HUES48 (cell line): Measurements from ENCODE around the gene LIN28B.
"Not testable (repeated sequence)": the region's sequence is repeated elsewhere in the genome, so short reads cannot be mapped to it uniquely, and the experiment has no call there.

ENCODE experiments used
- H3K27ac ChIP-seq: one replicate; pipeline ENCODE4 v1.7.0; 2013; ENCODE audit warnings: low read depth, low read length, inconsistent platforms
- H3K27me3 ChIP-seq: 2 replicates; pipeline ENCODE4 v1.6.1; 2013; ENCODE audit warnings: mild to moderate bottlenecking, low read length; ENCODE audit not compliant: control insufficient read depth, insufficient read depth
- H3K36me3 ChIP-seq: 2 replicates; pipeline ENCODE4 v1.6.1; 2013; ENCODE audit warnings: low read length; ENCODE audit not compliant: control insufficient read depth, insufficient read depth
- H3K4me1 ChIP-seq: 2 replicates; pipeline ENCODE4 v1.6.1; 2013; ENCODE audit warnings: mild to moderate bottlenecking, low read length; ENCODE audit not compliant: control insufficient read depth, insufficient read depth
- H3K4me3 ChIP-seq: 2 replicates; pipeline ENCODE4 v1.5.1; 2013; ENCODE audit warnings: mild to moderate bottlenecking, low read depth, low read length
- H3K9ac ChIP-seq: 2 replicates; pipeline ENCODE4 v1.6.1; 2013; ENCODE audit warnings: mild to moderate bottlenecking, low read depth, low read length, moderate library complexity
- H3K9me3 ChIP-seq: 2 replicates; pipeline ENCODE4 v1.6.1; 2013; ENCODE audit warnings: low read length; ENCODE audit not compliant: control insufficient read depth, insufficient read depth

LIN28B gene

DNA sequence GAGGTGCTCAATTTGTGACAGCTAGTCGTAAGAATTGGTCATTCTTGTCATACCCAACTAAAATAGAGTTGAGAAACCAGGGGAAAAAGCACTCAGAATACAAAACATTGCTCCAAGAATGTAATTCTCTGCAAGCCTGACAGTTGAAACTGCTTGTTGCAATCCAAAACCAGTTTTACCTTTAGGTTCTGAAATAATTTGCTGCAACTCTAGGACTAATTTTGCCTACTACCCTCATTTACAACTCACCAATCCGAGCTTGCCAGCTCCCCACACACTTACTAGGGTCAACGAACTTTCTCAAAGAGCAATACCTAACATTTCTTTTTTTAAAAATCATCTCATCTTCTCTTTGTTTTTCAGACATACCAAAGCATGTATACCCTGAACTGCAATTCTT, 29.7 kb downstream of the LIN28B start:
- Histone ChIP-seq H3K36me3 (peaks cover 23% of the 10 kb centered on the region), H3K4me1 (no peaks in the 10 kb centered on the region), H3K9ac (no peak overlapping the region), H3K4me3 (no peak overlapping the region), H3K27ac (no peak overlapping the region), H3K9me3 (no peaks in the 10 kb centered on the region), H3K27me3 (no peaks in the 10 kb centered on the region)

DNA sequence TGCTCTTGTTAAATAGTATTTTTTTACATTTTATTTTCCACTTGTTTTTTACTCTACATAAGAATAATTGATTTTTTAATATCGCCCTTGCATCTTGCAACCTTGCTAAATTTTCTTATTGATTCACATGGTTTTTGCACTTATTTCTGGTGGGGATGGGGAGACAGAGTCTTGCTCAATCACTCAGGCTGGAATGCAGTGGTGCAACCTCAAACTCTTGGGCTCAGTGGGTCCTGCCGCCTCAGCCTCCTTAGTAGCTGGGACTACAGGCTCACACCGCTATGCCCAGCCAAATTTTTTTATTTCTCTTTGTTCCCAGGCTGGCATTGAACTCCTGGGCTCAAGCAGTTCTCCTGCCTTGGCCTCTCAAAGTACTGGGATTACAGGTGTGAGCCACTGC, 30.3 kb downstream of the LIN28B start:
- H3K9me3 ChIP-seq, result no peaks in the 10 kb centered on the region; the same call in 1 of the 2 replicates
- peaks cover 26% of the 10 kb centered on the region for H3K36me3 ChIP-seq
- H3K4me1 ChIP-seq, result no peaks in the 10 kb centered on the region
- no peak overlapping the region for H3K4me3 ChIP-seq
- H3K27me3 ChIP-seq, result no peaks in the 10 kb centered on the region
- H3K9ac ChIP-seq, result no peak overlapping the region
- H3K27ac ChIP-seq, result no peak overlapping the region

DNA sequence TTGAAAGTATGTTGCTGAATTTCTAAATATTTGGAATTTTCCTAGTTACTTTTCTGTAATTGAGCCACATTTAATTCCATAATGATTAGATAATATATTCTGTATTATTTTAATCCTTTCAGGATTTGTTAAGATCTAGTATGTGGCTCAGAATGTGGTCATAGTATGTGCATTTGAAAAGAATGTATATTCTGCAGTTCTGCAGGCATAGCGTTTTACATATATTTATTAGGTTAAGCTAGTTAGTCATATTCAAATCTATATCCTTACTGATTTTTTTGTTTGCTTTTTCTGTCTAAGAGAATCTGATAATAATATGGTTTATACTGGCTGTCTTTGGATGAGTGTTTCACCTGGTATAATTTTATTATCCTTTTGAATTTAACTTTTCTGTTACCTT, 33.2 kb downstream of the LIN28B start:
- Histone ChIP-seq H3K4me3 (no peak overlapping the region), H3K36me3 (peaks cover 25% of the 10 kb centered on the region), H3K27ac (no peak overlapping the region), H3K9ac (no peak overlapping the region), H3K27me3 (no peaks in the 10 kb centered on the region), H3K4me1 (no peaks in the 10 kb centered on the region), H3K9me3 (no peaks in the 10 kb centered on the region; the same call in 1 of the 2 replicates)

DNA sequence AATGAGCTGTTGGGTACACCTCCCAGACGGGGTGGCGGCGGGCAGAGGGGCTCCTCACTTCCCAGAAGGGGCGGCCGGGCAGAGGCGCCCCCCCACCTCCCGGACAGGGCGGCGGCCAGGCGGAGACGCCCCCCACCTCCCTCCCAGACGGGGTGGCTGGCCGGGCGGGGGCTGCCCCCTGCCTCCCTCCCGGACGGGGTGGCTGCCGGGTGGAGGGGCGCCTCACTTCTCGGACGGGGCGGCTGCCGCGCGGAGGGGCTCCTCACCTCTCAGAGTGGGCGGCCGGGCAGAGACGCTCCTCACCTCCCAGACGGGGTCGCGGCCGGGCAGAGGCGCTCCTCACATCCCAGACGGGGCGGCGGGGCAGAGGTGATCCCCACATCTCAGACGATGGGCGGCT, 34.2 kb downstream of the LIN28B start:
- H3K4me1 ChIP-seq, H3K9me3 ChIP-seq, H3K9ac ChIP-seq, H3K4me3 ChIP-seq, H3K27ac ChIP-seq, H3K27me3 ChIP-seq: not testable (repeated sequence)
- H3K36me3 ChIP-seq, result peaks cover 17% of the 10 kb centered on the region

DNA sequence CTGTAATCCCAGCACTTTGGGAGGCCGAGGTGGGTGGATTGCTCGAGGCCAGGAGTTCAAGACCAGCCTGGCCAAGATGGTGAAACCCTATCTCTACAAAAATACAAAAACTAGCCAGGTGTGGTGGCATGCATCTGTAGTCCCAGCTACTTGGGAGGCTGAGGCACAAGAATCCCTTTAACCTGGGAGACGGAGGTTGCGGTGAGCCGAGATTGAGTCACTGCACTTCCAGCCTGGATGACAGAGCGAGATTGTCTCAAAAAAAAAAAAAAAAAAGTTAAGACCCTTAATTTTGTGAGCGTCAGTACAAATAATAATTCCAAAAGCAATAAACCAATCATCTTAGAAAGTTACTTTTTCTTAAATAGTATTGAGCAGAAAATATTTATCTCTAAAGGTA, 36.7 kb downstream of the LIN28B start:
- H3K27ac ChIP-seq, H3K27me3 ChIP-seq, H3K9me3 ChIP-seq, H3K4me3 ChIP-seq, H3K9ac ChIP-seq, H3K4me1 ChIP-seq: not testable (repeated sequence)
- H3K36me3 ChIP-seq, result peaks cover 13% of the 10 kb centered on the region

DNA sequence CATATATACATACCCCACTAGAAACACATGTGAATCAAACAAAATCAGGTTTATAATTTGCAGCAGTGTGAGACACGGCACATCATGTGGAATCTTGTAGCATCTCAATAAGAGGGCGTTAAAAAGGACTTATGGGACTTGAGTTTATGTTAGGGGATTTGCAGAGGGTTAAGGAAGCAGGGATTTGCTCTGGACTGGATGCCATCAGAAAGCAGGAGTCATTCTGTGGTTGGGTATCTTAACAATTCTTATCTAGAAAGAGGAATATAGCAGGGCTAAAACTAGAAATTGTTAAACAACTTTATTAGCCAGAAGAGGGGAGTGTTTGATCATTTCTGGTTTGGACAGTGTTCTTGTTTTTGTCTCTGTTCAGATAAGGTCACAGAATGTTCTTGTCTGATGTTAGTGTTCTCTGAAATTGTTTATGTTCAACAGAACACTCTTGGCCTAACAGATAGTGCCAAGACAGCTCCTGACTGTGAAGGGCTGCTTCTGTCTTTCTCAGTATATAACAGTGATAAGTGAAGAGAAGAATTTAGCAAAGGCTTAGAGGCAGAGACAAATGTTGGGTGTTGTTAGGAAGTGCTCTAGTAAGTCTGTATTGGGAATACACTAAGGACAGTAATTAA, 39.2 kb downstream of the LIN28B start:
- peaks cover 13% of the 10 kb centered on the region for H3K36me3 ChIP-seq
- H3K4me3 ChIP-seq, result no peak overlapping the region
- H3K27ac ChIP-seq, result no peak overlapping the region
- no peaks in the 10 kb centered on the region for H3K27me3 ChIP-seq
- H3K9me3 ChIP-seq, result no peaks in the 10 kb centered on the region; the same call in 1 of the 2 replicates
- H3K9ac ChIP-seq, result no peak overlapping the region
- peaks cover 7% of the 10 kb centered on the region for H3K4me1 ChIP-seq

DNA sequence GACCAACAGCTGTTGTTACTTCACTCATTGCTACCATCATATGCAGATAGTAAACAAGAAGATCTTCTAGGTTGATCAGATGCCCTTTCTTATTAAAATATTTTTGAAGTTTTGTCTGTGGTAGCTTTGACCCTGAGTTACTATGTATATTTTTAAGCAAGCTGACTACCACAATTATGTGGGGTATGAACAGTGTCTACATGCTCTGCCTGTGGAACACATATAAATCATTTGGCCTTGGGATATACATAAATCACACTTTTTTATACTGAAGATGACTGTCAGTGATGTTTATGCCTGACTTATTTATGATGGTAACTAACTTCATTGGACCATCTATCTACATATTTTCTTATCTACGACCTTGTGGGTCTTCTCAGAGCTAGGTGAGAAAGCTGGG, 44.2 kb downstream of the LIN28B start:
- H3K4me1 ChIP-seq, result peaks cover 15% of the 10 kb centered on the region
- H3K27ac ChIP-seq, result no peak overlapping the region
- no peaks in the 10 kb centered on the region for H3K9me3 ChIP-seq
- no peak overlapping the region for H3K9ac ChIP-seq
- H3K4me3 ChIP-seq, result no peak overlapping the region
- no peaks in the 10 kb centered on the region; the same call in 1 of the 2 replicates for H3K36me3 ChIP-seq
- H3K27me3 ChIP-seq, result no peaks in the 10 kb centered on the region

DNA sequence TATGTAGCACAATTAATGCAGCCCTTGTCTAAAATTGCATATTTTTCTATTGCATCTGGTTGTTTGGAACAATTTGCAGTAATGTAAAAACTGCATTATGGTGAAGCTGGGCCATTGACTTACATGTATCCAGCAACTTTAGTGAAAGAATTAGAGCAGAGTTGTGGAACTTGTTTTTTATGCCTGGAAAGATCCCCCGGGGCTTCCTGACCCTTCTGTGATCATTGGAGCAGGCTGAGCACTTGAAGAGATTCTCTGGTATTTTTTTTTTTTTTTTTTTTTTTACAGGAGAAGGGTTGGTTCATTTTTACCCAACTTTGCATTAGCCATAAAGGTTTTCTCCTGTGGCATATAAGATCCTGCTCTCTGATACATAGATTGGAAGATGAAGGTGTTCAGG, 45.0 kb downstream of the LIN28B start:
- Histone ChIP-seq H3K27me3 (no peaks in the 10 kb centered on the region), H3K36me3 (no peaks in the 10 kb centered on the region; the same call in 1 of the 2 replicates), H3K9ac (no peak overlapping the region), H3K9me3 (no peaks in the 10 kb centered on the region), H3K4me1 (peaks cover 15% of the 10 kb centered on the region), H3K27ac (no peak overlapping the region), H3K4me3 (no peak overlapping the region)

DNA sequence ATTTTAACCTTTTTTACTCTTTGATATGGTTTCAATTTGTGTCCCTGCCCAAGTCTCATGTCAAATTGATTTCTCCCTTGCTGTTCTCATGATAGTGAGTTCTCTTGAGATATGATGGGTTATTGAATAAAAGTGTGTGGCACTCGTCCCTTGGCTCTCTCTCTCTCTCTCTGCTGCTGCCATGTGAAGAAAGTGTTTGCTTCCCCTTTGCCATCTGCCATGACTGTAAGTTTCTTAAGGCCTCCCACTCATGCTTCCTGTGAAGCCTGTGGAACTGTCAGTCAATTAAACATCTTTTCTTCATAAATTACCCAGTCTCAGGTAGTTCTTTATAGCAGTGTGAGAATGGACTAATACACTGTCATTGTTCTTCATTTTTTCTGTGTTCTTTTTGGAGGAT, 48.5 kb downstream of the LIN28B start:
- Histone ChIP-seq H3K27me3 (no peaks in the 10 kb centered on the region), H3K4me1 (peaks cover 10% of the 10 kb centered on the region), H3K27ac (no peak overlapping the region), H3K36me3 (peaks cover 6% of the 10 kb centered on the region), H3K9ac (no peak overlapping the region), H3K4me3 (no peak overlapping the region), H3K9me3 (no peaks in the 10 kb centered on the region)

DNA sequence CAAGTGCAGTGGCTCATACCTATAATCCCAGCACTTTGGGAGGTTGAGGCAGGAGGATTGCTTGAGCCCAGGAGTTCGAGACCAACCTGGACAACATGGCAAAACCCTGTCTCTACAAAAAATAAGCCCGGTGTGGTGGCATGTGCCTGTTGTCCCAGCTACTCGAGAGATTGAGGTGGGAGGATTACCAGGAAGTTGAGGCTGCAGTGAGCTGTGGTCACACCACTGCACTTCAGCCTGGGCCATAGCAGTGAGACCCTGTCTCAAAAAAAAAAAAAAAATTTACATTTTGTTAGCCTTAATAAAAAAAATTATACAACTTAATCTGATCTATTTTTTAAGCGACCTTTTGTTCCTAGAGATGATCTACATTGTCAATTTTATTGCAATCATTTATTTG, 56.6 kb downstream of the LIN28B start:
- not testable (repeated sequence) for H3K27ac ChIP-seq, H3K36me3 ChIP-seq, H3K9me3 ChIP-seq, H3K9ac ChIP-seq, H3K4me3 ChIP-seq, H3K27me3 ChIP-seq
- peaks cover 18% of the 10 kb centered on the region for H3K4me1 ChIP-seq

DNA sequence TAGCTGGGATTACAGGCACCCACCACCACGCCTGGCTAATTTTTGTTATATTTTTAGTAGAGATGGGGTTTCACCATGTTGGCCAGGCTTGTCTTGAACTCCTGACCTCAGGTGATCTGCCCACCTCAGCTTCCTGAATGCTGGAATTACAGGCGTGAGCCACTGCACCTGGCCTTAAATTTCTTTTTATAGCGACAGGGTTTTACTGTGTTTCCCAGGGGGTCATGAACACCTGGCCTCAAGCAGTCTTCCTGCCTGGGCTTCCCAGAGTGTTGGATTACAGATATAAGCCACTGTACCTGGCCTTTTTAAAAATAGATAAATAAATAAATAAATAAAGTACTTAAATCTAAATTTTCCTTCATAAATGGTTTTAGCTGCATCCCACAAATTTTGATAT, 57.5 kb downstream of the LIN28B start:
- H3K9me3 ChIP-seq, result no peaks in the 10 kb centered on the region
- no peak overlapping the region for H3K27ac ChIP-seq
- H3K4me1 ChIP-seq, result peaks cover 18% of the 10 kb centered on the region

More for the DNA sequence above, 57.5 kb downstream of the LIN28B start:
- Histone ChIP-seq H3K9ac (no peak overlapping the region), H3K4me3 (no peak overlapping the region), H3K36me3 (no peaks in the 10 kb centered on the region; the same call in 1 of the 2 replicates), H3K27me3 (no peaks in the 10 kb centered on the region)
